ENCODE measurements around the gene TMEM50B. TPM values are rescaled to one million over a fixed set of nuclear protein-coding genes. Genes with fewer than 3 reads are reported as not detected.

TMEM50B gene
- total and polyA plus RNA-seq, 5 experiments from 2014 or later, result 42.3 to 160 (median 47.9) TPM

GRCh38 chr21:33402001-33402979 is 77.5 kb downstream of the TMEM50B start:
- DNase-seq (peak in 4 of 10 donors; percentile 10 to 47 (median 16)), ATAC-seq (peak; percentile 18 to 34)
- peaks cover 20 to 69% (median 47%) of the 10 kb centered on the region in 4 donors for H3K4me1 Mint-ChIP-seq
- H3K27me3 Mint-ChIP-seq, result peaks cover 0 to 2% (median 0%) of the 10 kb centered on the region in 5 donors
- peak overlapping the region; percentile 69 to 93 (median 80) for H3K4me3 Mint-ChIP-seq
- POLR2A ChIA-PET, result interaction anchor here (0.6 to 4.1 kb wide), 11 partner anchors 13 to 202 kb away, joined by 3 to 38 read pairs (median 5); partner anchors contain the start of genes IFNAR1 and TMEM50B
- H3K27ac Mint-ChIP-seq, result peak overlapping the region; percentile 16 to 92 (median 85)
- peaks cover 0 to 7% (median 0%) of the 10 kb centered on the region in 3 donors for H3K36me3 Mint-ChIP-seq
- H3K9me3 Mint-ChIP-seq, result no peaks in the 10 kb centered on the region

DNA sequence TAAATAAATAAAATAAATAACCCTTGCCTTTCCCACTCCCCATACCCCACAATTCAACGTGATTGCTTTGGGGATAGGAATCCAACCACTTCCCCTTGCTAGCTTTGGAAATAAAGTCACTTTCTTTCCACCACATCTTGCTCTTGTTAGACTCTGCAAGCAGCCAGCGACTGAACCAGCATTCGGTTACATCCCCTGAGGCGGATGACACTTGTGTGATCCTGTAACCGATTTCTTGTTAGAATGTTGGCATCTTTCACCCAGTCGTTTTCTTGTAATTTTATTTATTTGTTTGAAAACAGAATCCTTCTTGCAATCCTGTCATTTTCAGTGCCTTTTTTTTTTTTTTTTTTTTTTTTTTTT is 78.2 kb downstream of the TMEM50B start:
- Mint-ChIP-seq H3K4me3 (peak overlapping the region in 4 of 10 donors; percentile 4 to 54 (median 42)), H3K4me1 (peaks cover 16 to 62% (median 41%) of the 10 kb centered on the region in 4 donors), H3K27ac (peak overlapping the region in 8 of 10 donors; percentile 16 to 84 (median 66)), H3K27me3 (peaks cover 0 to 2% (median 0%) of the 10 kb centered on the region in 5 donors), H3K9me3 (no peaks in the 10 kb centered on the region), H3K36me3 (peaks cover 0 to 4% (median 0%) of the 10 kb centered on the region in 3 donors)
- no peak for DNase-seq
- POLR2A ChIA-PET, result interaction anchor here (0.9 to 4.1 kb wide), 7 partner anchors 12 to 202 kb away, joined by 3 to 38 read pairs (median 6); partner anchors contain the start of genes IFNAR1 and TMEM50B
- no peak for ATAC-seq

Other genes with a start within 250 kb of the TMEM50B start
- gene IL10RB, start 213.6 kb downstream of the TMEM50B start, total RNA-seq, result 10 to 100 TPM; 29.4 to 33.2 TPM
- 10 to 100 TPM; 44.6 to 50.6 (median 50.5) TPM for gene IL10RB, start 213.6 kb downstream of the TMEM50B start, polyA plus RNA-seq
- 10 to 100 TPM; 50.1 to 53.7 TPM for gene IFNAR1, start 155.0 kb downstream of the TMEM50B start, total RNA-seq
- 10 to 100 TPM; 48.7 to 69.0 (median 51.8) TPM for gene IFNAR1, start 155.0 kb downstream of the TMEM50B start, polyA plus RNA-seq
- 10 to 100 TPM; 24.4 to 27.8 TPM for gene IFNGR2, start 76.6 kb downstream of the TMEM50B start, total RNA-seq
- 10 to 100 TPM; 11.3 to 30.9 (median 23.0) TPM for gene IFNGR2, start 76.6 kb downstream of the TMEM50B start, polyA plus RNA-seq
- gene DNAJC28, start 11.7 kb upstream of the TMEM50B start, total RNA-seq, result 1 to 10 TPM; 1.6 to 2.1 TPM
- gene DNAJC28, start 11.7 kb upstream of the TMEM50B start, polyA plus RNA-seq, result 1 to 10 TPM in 1 of 3 donors, under 1 TPM in 2; 0.89 to 1.8 (median 0.94) TPM
- 10 to 100 TPM; 91.6 to 91.8 TPM for gene GART, start 62.1 kb upstream of the TMEM50B start, total RNA-seq
- gene GART, start 62.1 kb upstream of the TMEM50B start, polyA plus RNA-seq, result 10 to 100 TPM; 40.2 to 54.4 (median 43.8) TPM
- 100 to 1,000 TPM; 493 to 510 TPM for gene SON, start 63.1 kb upstream of the TMEM50B start, total RNA-seq
- 100 to 1,000 TPM; 412 to 602 (median 573) TPM for gene SON, start 63.1 kb upstream of the TMEM50B start, polyA plus RNA-seq
- gene DONSON, start 108.7 kb upstream of the TMEM50B start, total RNA-seq, result 10 to 100 TPM; 10.0 to 10.3 TPM
- gene DONSON, start 108.7 kb upstream of the TMEM50B start, polyA plus RNA-seq, result 1 to 10 TPM; 1.9 to 4.7 (median 2.2) TPM
- gene CRYZL1, start 161.8 kb upstream of the TMEM50B start, total RNA-seq, result 10 to 100 TPM; 64.4 to 71.4 TPM
- gene CRYZL1, start 161.8 kb upstream of the TMEM50B start, polyA plus RNA-seq, result 10 to 100 TPM; 26.3 to 29.2 (median 27.4) TPM
- 1 to 10 TPM; 3.1 to 4.3 TPM for gene ITSN1, start 162.5 kb upstream of the TMEM50B start, total RNA-seq
- under 1 TPM; 0.15 to 0.88 (median 0.40) TPM for gene ITSN1, start 162.5 kb upstream of the TMEM50B start, polyA plus RNA-seq

Measured in naive thymus-derived CD8-positive, alpha-beta T cell (primary cell).